Measurements from ENCODE around the gene SEMA4B. TPM values are rescaled to one million over a fixed set of nuclear protein-coding genes. Genes with fewer than 3 reads are reported as not detected.
A peak's percentile ranks its signal among the peaks of the same experiment; 100 is the strongest.
"Not testable (repeated sequence)": the region's sequence is repeated elsewhere in the genome, so short reads cannot be mapped to it uniquely, and the experiment has no call there.

SEMA4B gene
- 191 TPM for polyA plus RNA-seq

- Mint-ChIP-seq H3K9me3 (no peaks in the 10 kb centered on the region), H3K4me3 (peak within 1 kb of the TSS; percentile 92 to 99 (median 97)), H3K4me1 (peaks cover 37 to 60% (median 39%) of the 10 kb centered on the region in 3 donors), H3K27ac (peak within 1 kb of the TSS; percentile 77 to 95 (median 90)), H3K27me3 (no peaks in the 10 kb centered on the region), H3K36me3 (peaks cover 6% of the 10 kb centered on the region)
These were observed at the start of gene SEMA4B for GRCh38 chr15:90201130-90201943. Gene SEMA4B (plus strand): TSS chr15:90201330. CDS start chr15:90201579, 249 bp downstream.

GRCh38 chr15:90151989-90152645 lies 49.0 kb upstream of the SEMA4B start:
- H3K27ac Mint-ChIP-seq, result peak overlapping the region in 1 of 3 donors; percentile 29
- H3K27me3 Mint-ChIP-seq, result no peaks in the 10 kb centered on the region
- H3K4me1 Mint-ChIP-seq, result peaks cover 0 to 7% (median 0%) of the 10 kb centered on the region in 3 donors
- H3K9me3 Mint-ChIP-seq, result no peaks in the 10 kb centered on the region
- H3K4me3 Mint-ChIP-seq, result no peak overlapping the region
- H3K36me3 Mint-ChIP-seq, result no peaks in the 10 kb centered on the region

GRCh38 chr15:90153658-90154057 lies 47.5 kb upstream of the SEMA4B start:
- H3K27ac Mint-ChIP-seq, result no peak overlapping the region
- peaks cover 8 to 17% (median 8%) of the 10 kb centered on the region in 3 donors for H3K4me1 Mint-ChIP-seq
- H3K27me3 Mint-ChIP-seq, result no peaks in the 10 kb centered on the region
- H3K36me3 Mint-ChIP-seq, result no peaks in the 10 kb centered on the region
- H3K4me3 Mint-ChIP-seq, result no peak overlapping the region
- H3K9me3 Mint-ChIP-seq, result no peaks in the 10 kb centered on the region

GRCh38 chr15:90154246-90154645 lies 46.9 kb upstream of the SEMA4B start:
- Mint-ChIP-seq H3K4me1 (peaks cover 8 to 17% (median 13%) of the 10 kb centered on the region in 3 donors), H3K9me3 (no peaks in the 10 kb centered on the region), H3K4me3 (no peak overlapping the region), H3K36me3 (no peaks in the 10 kb centered on the region), H3K27ac (no peak overlapping the region), H3K27me3 (no peaks in the 10 kb centered on the region)

- Mint-ChIP-seq H3K4me3 (no peak overlapping the region), H3K36me3 (no peaks in the 10 kb centered on the region), H3K27me3 (no peaks in the 10 kb centered on the region), H3K27ac (no peak overlapping the region), H3K9me3 (no peaks in the 10 kb centered on the region), H3K4me1 (peaks cover 8 to 18% (median 14%) of the 10 kb centered on the region in 3 donors)
These were observed 46.1 kb upstream of the SEMA4B start for GRCh38 chr15:90154861-90155626.

GRCh38 chr15:90159213-90159612 lies 41.9 kb upstream of the SEMA4B start:
- H3K4me3 Mint-ChIP-seq, result peak overlapping the region in 1 of 4 donors; percentile 13
- H3K27ac Mint-ChIP-seq, result peak overlapping the region in 1 of 3 donors; percentile 75
- H3K27me3 Mint-ChIP-seq, result no peaks in the 10 kb centered on the region
- no peaks in the 10 kb centered on the region for H3K9me3 Mint-ChIP-seq
- peaks cover 1% of the 10 kb centered on the region for H3K36me3 Mint-ChIP-seq
- H3K4me1 Mint-ChIP-seq, result peaks cover 23 to 40% (median 30%) of the 10 kb centered on the region in 3 donors

GRCh38 chr15:90160781-90161727 lies 40.1 kb upstream of the SEMA4B start:
- Mint-ChIP-seq H3K9me3 (no peaks in the 10 kb centered on the region), H3K4me1 (peaks cover 30 to 46% (median 36%) of the 10 kb centered on the region in 3 donors), H3K27me3 (no peaks in the 10 kb centered on the region), H3K36me3 (peaks cover 1% of the 10 kb centered on the region), H3K4me3 (peak overlapping the region in 1 of 4 donors; percentile 91), H3K27ac (peak overlapping the region in 1 of 3 donors; percentile 65)

GRCh38 chr15:90161950-90162361 lies 39.2 kb upstream of the SEMA4B start:
- peaks cover 1% of the 10 kb centered on the region for H3K36me3 Mint-ChIP-seq
- H3K4me1 Mint-ChIP-seq, result peaks cover 34 to 49% (median 38%) of the 10 kb centered on the region in 3 donors
- peak overlapping the region in 3 of 4 donors; percentile 5 to 91 (median 60) for H3K4me3 Mint-ChIP-seq
- no peaks in the 10 kb centered on the region for H3K27me3 Mint-ChIP-seq
- peak overlapping the region; percentile 65 to 67 (median 65) for H3K27ac Mint-ChIP-seq
- H3K9me3 Mint-ChIP-seq, result no peaks in the 10 kb centered on the region

GRCh38 chr15:90162956-90163355 lies 38.2 kb upstream of the SEMA4B start:
- H3K9me3 Mint-ChIP-seq, result no peaks in the 10 kb centered on the region
- H3K27ac Mint-ChIP-seq, result peak overlapping the region in 1 of 3 donors; percentile 57
- H3K4me3 Mint-ChIP-seq, result peak overlapping the region in 1 of 4 donors; percentile 27
- peaks cover 39 to 45% (median 42%) of the 10 kb centered on the region in 3 donors for H3K4me1 Mint-ChIP-seq
- peaks cover 1% of the 10 kb centered on the region for H3K36me3 Mint-ChIP-seq
- no peaks in the 10 kb centered on the region for H3K27me3 Mint-ChIP-seq

- H3K27me3 Mint-ChIP-seq, H3K9me3 Mint-ChIP-seq, H3K36me3 Mint-ChIP-seq, H3K4me3 Mint-ChIP-seq: not testable (repeated sequence)
- Mint-ChIP-seq H3K27ac (peak overlapping the region in 1 of 3 donors; percentile 53), H3K4me1 (peaks cover 36 to 37% (median 37%) of the 10 kb centered on the region in 3 donors)
These were observed 36.9 kb upstream of the SEMA4B start for GRCh38 chr15:90164239-90164638.

GRCh38 chr15:90165157-90165556 lies 36.0 kb upstream of the SEMA4B start:
- H3K4me3 Mint-ChIP-seq, result no peak overlapping the region
- peaks cover 1% of the 10 kb centered on the region for H3K36me3 Mint-ChIP-seq
- no peaks in the 10 kb centered on the region for H3K27me3 Mint-ChIP-seq
- H3K27ac Mint-ChIP-seq, result no peak overlapping the region
- no peaks in the 10 kb centered on the region for H3K9me3 Mint-ChIP-seq
- peaks cover 34 to 37% (median 35%) of the 10 kb centered on the region in 3 donors for H3K4me1 Mint-ChIP-seq

GRCh38 chr15:90165659-90166489 lies 35.3 kb upstream of the SEMA4B start:
- peaks cover 29 to 42% (median 36%) of the 10 kb centered on the region in 3 donors for H3K4me1 Mint-ChIP-seq
- H3K36me3 Mint-ChIP-seq, result peaks cover 1% of the 10 kb centered on the region
- H3K27me3 Mint-ChIP-seq, result no peaks in the 10 kb centered on the region
- H3K27ac Mint-ChIP-seq, result peak overlapping the region in 2 of 3 donors; percentile 13 to 33
- H3K9me3 Mint-ChIP-seq, result no peaks in the 10 kb centered on the region
- peak overlapping the region in 1 of 4 donors; percentile 85 for H3K4me3 Mint-ChIP-seq

GRCh38 chr15:90167121-90167520 lies 34.0 kb upstream of the SEMA4B start:
- Mint-ChIP-seq H3K4me3 (peak overlapping the region in 1 of 4 donors; percentile 30), H3K4me1 (peaks cover 19 to 34% (median 28%) of the 10 kb centered on the region in 3 donors), H3K27me3 (no peaks in the 10 kb centered on the region), H3K9me3 (no peaks in the 10 kb centered on the region), H3K36me3 (no peaks in the 10 kb centered on the region), H3K27ac (peak overlapping the region in 1 of 3 donors; percentile 62)
